HEK293 (cell line): ENCODE results near the gene IL4R.

Experiments
- CTCF ChIP-seq: fragments of 450-650 bp; formaldehyde crosslinking; IDR thresholded peaks from 2 replicates; pipeline ENCODE4 v1.5.1; 2016; ENCODE audit warnings: missing biosample characterization, missing genetic modification characterization
- YY1 ChIP-seq: fragments of 450-650 bp; formaldehyde crosslinking; IDR thresholded peaks from 2 replicates; pipeline ENCODE4 v1.5.1; 2018; ENCODE audit warnings: missing biosample characterization, missing genetic modification characterization
- ZSCAN30 ChIP-seq: fragments of 450-650 bp; IDR thresholded peaks from 2 replicates; pipeline ENCODE4 v1.5.1; 2018; ENCODE audit warnings: missing biosample characterization, mild to moderate bottlenecking, missing genetic modification characterization, moderate library complexity
- TF ChIP-seq, protein P1 (sequence below): fragments of 450-650 bp; formaldehyde crosslinking; IDR thresholded peaks from 2 replicates; pipeline ENCODE4 v1.5.1; 2016; ENCODE audit warnings: missing biosample characterization, missing genetic modification characterization

DNA sequence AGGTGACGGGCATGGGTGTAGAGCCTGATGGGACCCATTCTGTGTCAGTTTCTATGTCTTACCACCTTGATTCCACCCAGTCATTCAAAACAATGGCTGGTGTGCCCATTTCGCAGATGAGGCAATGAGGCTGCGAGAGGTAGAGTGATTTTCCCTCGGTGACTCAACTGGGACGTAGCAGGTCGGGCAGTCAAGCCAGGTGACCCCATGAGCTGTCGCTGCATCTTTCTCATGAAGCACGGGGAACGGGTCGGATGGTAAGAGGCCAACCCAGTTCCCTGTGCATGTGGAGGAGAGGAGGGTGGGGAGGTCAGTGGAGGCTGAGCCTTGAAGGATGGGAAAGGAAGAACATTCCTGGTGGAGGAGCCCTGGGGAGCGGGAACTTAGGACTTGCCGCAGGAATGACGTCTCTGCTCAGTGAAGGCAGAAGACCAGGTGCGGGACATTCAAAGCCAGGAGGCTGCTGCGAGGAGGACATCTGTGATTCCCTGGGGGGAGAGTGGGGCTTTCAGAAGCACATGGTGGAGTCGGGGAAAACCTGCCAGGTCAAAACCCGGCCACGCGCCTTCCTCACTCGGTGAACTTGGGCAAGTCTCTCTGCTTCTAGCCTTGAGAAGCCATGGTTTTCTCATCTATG, 89.3 kb downstream of the IL4R start:
- TF ChIP-seq YY1 (tag by site-specific recombination) (no peak), ZSCAN30 (no peak), CTCF (tag by site-specific recombination) (no peak)
- TF ChIP-seq, protein P1, sequence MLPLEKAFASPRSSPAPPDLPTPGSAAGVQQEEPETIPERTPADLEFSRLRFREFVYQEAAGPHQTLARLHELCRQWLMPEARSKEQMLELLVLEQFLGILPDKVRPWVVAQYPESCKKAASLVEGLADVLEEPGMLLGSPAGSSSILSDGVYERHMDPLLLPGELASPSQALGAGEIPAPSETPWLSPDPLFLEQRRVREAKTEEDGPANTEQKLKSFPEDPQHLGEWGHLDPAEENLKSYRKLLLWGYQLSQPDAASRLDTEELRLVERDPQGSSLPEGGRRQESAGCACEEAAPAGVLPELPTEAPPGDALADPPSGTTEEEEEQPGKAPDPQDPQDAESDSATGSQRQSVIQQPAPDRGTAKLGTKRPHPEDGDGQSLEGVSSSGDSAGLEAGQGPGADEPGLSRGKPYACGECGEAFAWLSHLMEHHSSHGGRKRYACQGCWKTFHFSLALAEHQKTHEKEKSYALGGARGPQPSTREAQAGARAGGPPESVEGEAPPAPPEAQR (tag by site-specific recombination): no peak
